ENCODE results near the gene PREX1.
"Not testable (repeated sequence)": the region's sequence is repeated elsewhere in the genome, so short reads cannot be mapped to it uniquely, and the experiment has no call there.

Gene PREX1

DNA sequence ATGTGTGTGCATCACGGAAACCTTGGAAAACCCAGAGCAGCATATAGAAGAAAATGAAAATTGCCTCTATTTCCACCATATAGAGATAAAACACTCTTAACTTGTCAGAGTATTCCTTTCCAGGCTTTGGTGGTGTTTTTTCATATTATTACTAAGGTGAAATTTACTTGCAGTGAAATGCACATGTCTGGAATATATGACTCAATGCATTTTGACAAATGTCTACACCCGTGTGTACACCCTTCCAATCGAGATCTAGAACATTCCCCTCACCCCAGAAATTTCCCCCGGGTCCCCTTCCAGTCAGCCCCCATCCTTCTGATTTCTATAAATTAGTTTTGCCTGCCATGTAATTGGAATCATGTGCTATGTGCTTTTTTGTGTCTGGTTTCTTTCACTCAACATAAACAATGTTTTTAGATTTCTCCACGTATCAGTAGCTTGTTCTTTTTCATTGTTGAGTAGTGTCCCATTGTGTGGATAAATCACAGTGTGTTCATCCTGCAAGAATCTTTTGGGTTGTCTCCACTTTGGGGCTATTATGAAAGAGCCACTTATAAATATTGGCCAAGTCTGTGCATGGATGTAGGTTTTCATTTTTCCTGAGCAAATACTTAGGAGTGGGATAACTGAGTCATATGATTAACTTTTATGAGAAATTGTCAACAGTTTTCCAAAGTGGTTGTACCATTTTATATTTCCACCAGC is 19.9 kb upstream of the PREX1 start:
- DNase-seq: no peak

DNA sequence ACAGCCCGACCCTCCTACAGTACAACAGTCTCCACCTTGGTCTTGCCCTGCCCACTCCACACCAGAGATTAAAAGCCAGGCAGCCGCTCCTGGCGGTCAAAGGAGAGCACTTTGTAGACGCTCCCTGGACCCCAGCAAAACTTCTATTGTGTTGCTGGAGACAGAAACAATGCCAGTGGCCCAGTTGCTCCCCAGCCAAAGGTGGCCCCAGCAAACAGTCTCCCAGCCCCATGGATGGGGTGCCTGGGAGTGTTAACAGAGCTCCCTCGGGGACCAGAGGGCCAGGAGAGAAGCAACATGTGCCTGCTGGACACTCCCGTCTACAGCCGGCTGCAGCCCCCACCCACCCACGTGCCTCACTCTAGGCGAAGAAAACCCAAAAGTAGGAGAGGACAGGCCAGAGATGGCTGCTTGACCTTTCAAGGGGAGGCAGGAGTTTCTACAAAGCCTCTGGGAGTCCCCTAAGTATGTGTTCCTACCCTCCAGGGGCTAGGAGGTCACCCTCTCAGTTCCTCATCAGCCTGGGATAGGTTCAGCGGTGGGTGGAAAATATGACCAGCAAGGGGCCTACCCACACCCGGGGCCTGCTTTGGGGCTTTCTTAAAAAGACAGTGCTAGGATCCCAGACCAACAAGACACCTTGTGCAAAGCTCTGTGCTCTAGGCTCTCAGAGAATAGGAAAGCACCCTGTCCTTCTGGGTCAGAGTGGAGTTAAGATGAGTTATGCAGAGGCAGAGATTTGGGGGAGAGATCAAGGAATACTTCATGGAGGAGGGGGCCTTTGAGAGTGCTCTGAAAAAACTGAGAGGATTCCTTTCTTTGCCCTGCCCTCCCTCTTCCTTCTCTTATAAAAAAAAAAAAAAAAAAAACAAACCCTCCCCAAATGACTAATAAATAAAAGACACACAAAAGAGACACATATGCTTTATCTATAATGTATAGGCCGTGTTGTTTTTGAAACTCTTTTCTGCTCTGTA is 19.0 kb upstream of the PREX1 start:
- DNase-seq: peak; percentile 78

DNA sequence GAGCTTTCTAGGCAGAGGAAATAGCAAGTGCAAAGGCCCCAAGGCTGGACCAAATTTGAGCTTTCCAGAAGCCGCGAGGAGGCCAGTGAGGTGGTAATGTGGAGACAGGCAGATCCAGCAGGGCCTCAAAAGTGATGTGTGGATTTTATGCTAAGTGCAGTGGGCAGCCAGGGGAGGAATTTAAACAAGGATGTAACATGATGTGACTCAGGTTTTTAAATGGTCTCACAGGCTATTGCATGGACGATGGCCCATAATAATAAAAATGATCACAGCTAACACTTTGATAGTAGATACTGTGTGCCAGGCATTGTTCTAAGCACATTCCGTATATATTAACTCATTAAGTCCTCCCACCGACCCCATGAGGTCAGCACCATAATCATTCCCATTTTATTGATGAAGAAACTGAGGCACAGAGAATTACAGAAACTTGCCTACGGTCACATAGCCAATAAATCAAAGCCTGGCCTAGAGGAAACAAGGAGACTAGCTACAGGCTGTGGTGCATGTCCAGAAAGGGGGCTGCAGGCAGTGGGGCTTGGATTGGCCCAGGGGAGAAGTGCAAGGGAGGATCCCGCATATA is 18.0 kb upstream of the PREX1 start:
- DNase-seq: no peak

DNA sequence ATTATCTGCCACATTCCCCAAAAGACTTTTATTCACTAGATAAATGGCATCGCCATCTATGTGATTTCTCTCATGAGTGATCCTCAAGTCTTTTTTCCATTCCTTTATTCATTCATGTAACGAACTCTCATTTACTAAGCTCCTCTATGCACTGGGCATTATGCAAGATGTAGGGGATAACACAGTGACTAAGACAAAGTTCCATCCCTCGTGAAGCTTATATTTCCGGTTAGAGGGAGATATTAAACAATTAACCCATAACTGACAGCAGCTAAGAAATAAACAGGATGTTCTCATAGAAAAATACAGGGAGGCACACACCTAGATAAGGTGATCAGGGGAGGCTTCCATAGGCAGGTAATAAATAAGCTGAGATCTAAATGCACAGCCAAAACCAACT is 17.2 kb upstream of the PREX1 start:
- no peak for DNase-seq

GRCh38 chr20:48843896-48844295 is 16.1 kb upstream of the PREX1 start:
- DNase-seq: not testable (repeated sequence)

- no peak for DNase-seq
Observed at GRCh38 chr20:48843057-48843806, 15.4 kb upstream of the PREX1 start.

GRCh38 chr20:48841875-48842529 is 14.2 kb upstream of the PREX1 start:
- no peak for DNase-seq

DNA sequence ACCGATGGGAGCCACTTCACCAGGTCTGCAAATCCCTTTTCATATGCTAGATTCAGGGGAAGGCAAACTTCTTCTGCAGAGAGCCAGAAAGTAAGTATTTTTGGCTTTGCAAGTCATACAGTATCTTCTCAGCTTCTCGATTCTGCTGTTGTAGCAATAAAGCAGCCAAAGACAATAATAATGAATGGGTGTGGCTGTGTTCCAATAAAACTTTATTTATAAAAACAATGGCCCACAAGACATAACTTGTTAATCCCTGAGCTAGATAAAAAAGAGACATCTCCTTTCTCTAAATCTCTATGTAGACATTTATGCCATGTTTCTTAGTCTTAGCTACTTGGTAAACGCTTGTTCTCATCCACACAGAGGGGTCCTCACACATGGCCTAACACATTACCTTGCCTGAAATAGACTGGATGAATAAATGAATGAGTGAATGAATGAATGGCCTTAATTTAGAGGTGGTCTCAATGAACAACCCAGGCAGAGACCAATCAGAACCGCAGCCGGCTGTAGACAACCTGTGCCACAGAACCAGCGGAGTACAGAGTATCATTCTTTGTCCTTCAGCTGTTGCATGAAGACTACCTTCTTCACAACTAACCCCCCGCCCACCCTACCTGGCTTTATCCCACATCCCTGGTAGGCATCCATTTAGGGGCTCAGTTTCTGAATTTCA is 13.5 kb upstream of the PREX1 start:
- no peak for DNase-seq

GRCh38 chr20:48839154-48839917 is 11.5 kb upstream of the PREX1 start:
- no peak for DNase-seq

DNA sequence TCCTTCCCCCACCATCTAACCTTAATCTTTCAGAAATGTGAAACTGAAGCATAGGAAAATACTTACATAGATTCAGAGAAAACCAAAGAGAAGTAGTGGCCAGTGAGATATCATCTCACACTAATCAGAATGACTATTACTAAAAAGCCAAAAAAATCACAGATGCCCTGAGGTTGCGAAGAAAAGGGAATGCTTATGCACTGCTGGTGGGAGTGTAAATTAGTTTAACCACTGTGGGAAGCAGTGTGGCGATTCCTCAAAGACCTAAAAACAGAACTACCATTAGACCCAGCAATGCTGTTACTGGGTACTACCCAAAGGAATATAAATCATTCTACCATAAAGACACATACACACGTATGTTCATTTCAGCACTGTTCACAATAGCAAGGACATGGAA is 9.2 kb upstream of the PREX1 start:
- no peak for DNase-seq

DNA sequence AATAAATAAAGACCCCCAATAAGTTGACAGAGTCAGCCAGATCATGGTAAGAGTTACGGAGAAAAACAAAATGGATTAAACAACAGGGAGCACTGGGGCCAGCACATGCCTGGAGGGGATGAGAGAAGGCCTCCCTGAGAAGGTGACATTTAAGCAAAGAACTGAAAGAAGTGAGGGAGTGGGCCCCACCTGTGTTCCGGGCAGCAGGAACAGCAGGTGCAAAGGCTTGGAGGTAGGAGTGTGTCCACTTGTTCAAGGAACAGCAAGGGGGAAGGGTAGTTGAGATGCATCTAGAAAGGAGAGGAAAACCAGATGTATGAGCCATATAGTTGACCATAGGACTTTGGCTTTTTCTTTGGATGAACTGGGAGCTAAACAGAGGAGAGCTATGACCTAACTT is 7.6 kb upstream of the PREX1 start:
- no peak for DNase-seq

GRCh38 chr20:48834278-48834677 is 6.5 kb upstream of the PREX1 start:
- DNase-seq: no peak

DNA sequence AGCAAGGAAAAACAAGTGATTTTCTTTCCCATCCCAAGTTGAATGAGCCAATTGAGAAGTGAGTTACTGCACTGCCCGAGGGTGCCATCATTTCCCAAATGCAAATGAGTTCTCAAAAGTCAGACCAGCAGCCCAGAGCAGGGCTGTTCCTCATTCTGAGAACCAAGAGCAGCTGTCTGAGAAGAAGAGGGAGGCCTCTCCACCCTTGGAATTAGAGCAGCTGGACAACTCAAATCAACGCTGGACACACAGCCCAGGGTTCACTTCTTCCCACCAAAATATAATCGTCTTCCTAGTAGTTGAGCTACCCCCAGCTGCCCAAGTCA is 4.6 kb upstream of the PREX1 start:
- no peak for DNase-seq

GRCh38 chr20:48831718-48832404 is 4.1 kb upstream of the PREX1 start:
- no peak for DNase-seq

- DNase-seq: no peak
Observed at GRCh38 chr20:48830826-48831318, 3.1 kb upstream of the PREX1 start.

DNA sequence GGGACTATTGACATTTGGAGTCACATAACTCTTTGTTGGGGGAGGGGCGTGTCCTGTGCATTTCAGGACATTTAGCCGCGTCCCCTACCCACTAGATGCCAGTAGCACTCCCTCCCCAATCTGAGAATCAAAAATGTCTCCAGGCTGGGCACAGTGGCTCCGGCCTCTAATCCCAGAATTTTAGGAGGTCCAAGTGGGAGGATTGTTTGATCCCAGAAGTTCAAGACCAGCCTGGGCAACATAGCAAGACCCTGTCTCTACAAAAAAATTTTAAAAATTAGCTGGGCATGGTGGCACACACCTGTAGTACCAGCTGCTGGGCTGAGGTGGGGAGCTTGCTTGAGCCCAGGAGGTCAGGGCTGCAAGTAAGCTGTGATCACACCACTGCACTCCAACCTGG is 2.1 kb upstream of the PREX1 start:
- no peak for DNase-seq

DNA sequence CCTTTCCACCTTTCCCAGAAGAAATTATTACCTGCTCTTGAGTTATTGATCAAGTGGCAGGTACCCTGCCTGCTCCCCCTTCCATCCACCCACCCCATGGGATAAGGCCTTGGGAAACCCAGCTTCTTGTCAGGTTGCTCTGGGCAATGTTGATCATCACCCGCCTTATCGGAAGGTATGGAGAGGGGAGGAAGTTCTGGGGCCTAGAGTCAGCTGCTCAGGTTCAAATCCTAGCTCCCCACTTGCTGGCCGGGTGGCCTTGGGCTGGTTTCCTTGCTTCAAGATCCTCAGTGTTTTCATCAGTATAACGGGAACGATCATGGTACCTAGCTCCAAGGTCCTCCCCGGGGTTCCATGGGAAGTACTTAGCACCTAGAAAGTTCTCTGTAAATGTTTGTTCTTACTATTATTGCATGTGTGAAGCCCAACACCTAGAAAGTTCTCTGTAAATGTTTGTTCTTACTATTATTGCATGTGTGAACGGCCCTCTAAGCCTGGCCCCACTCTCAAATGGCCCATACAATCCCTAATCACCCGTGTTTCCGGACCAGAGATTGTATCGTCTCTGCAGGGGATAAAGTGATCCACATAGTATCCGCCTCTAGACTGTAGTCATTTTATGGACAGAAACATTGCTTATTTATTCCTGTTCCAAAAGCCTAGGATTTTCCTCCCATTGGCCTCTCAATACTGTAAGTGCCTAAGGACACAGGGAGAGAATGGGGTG is 1.1 kb upstream of the PREX1 start:
- no peak for DNase-seq

DNA sequence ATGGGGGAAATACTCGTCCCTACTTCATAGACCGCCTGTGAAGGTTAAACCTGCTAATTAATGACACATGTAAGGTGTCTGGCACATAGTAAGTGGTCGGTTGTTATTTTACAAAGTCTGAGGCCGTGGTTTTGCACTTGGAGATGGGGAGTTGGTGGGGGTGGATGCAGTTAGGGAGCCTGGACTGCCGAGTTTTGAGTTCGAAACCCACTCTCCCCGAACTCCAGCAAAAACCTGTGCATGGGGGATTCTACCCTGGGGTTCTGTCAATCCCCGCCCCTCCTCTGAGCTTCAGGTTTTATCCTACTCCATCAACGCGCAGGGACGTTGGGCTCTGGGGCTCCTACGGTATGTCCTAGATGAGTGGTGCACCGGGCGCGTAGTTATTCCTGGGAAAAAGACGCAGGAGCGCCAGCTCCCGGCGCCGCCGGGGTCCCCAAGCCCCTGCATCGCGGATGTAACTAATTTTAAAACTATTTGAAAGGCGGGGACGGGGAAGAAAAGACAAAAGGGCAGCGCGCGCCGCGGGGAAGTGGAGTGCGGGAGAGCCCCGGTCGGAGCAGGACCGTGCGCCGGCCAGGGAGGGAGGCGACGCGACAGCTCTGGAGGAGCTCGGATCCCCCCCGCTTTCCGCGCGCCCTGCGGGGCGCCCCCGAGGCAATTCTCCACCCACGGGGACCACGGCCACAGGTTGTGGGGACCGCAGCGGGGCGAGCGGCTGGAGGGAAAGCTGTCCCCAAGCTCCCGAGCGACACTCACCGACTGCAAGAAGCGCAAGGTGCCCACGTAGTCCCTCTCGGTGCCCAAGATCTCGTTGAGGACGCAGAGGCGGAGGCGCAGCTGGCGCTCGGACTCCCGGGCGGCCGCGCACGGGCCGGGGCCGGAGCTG is 672 bp downstream of the PREX1 start:
- DNase-seq: peak; percentile 85

DNA sequence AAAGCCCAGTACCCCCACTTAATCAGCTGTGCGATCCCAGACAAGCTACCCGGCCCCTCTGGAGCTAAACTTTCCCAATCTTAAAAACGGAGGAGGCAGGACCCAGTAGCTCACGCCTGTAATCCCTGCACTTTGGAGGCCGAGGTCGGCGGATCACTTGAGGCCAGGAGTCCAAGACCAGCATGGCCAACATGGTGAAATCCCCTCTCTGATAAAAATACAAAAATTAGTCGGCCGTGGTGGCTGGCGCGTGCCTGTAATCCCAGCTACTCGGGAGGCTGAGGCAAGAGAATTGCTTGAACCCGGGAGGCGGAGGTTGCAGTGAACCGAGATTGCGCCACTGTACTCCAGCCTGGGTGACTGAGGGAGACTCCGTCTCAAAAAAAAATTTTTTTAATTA is 1.3 kb downstream of the PREX1 start:
- not testable (repeated sequence) for DNase-seq

Data from retina (tissue), 1 donor.